ENCODE data around the gene DCHS2.

GRCh38 chr4:154308207-154308606, 183.4 kb downstream of the DCHS2 start:
- TF ChIP-seq CTCF (IDR thresholded peaks at IDR 0.05; ENCODE audit: low read length) (no peak), EZH2 (IDR thresholded peaks at IDR 0.05; ENCODE audit: borderline replicate concordance, low read length) (no peak)
